Stimulated activated CD8-positive, alpha-beta memory T cell treated with anti-CD3 and anti-CD28 coated beads, Interleukin-4, amount 100 ng/mL, for 24 hours (primary cell): ENCODE data around the gene PRR5.

ENCODE experiments used
- DNase-seq: peaks from one replicate; pipeline ENCODE4 v3.0.0-alpha.2; 2020; ENCODE audit warnings: low read depth

The PRR5 gene

DNA sequence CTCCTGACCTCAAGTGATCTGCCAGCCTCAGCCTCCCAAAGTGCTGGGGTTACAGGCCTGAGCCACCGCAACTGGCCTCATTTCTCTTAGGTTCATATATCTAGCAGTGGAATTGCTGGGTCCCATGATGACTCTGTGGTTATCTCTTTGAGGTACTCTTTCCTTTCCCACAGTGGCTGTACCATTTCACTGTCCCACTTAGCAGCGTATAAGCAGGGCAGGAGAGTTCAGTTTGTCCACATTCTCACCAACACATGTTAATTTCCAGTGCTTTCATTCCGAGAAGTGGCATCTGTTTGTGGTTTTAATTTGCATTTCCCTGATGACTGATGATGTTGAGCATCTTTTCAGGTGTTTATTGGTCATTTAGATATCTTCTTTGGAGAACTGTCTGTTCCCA, 16.4 kb downstream of the PRR5 start:
- DNase-seq = no peak

DNA sequence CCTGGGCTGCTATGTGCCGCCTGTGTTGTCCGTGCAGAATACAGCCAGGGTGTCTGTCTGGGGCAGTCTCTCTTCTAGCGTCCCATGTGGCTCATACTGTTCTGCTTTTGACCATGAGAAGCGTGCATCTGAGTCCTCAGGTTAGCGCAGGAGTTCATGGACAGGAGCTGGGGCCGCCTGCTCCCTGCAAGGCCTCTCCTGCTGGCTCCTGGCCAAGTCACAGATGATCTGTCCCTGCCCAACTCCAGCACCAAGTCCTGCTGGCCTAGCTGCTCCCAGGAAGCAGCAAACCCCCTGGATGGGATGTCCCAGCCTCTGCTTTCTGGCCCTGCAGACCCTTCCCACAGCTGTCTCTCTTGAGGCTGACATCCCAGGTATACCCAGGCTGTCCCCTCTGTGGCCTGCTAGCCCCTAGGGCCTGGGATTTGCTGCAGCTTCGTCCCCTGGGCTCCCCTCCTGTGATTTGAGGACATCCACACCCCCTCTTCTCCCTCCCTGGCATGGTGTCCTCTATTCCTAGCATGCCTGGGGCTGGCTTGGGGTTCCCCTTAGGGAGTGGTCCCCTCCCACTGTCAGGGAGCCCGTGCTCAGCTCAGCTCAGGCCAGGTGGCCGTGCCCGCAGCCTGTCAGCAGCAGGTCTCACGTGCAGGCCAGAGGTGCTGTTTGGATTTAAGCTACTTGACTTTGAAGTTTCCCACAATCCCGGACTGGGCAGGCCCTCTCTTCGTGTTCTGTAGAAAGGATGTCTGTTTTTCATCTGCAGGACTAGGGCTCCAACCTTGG, 17.8 kb downstream of the PRR5 start:
- DNase-seq = no peak

DNA sequence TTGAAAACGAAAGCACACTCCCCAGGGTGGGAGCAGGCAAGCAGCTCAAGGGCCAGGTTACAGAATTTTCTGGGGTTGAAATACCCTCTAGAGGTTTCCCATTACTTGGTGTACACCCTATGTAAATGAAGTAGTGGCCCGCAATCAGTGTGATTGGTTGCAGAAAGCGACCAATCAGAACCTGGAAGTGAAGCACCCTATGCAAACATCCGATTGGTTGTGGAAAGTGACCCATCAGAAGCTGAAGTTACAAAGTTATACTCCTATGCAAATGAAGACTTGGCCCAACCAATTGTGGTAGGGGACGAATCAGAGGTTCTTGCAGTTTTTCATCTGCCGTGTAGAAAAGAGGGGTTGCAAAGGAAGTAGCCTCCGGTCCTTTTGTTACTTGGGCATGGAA, 19.2 kb downstream of the PRR5 start:
- DNase-seq = no peak

DNA sequence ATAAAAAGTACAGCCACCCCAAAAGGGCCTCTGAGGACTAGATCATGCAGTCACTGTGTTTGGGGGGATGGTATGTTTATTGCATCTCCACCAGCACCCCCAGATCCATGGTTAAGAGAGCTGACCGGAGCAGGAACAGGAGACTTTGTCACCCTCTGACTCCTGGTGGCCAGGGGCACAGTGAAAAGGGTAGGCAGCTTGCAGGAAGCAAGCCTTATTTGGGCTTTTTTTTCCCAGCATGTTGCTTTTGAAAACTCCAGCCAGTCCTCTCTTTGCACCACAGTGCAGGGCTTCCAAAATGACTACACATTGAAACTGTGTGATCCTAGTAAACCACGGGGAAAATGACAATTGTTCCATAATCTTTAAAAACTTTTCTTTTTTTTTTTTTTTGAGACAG, 20.6 kb downstream of the PRR5 start:
- no peak for DNase-seq

DNA sequence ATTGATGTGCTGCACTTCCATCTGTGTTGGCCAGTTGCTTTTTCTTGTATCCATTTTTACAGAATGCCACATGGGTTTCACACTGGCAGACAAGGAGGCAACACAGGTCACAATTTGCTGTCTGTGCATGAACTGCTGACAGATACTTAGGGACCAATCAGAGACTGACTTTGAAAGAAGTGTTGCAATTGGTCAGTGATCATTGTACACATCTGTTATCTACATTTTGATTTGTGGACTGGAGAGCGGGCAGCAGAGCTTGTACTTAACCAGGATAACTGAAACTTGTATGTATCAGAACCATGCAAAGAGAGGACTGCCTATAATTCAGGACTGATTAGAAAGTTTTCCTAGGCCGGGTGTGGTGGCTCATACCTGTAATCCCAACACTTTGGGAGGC, 21.8 kb downstream of the PRR5 start:
- DNase-seq = no peak

DNA sequence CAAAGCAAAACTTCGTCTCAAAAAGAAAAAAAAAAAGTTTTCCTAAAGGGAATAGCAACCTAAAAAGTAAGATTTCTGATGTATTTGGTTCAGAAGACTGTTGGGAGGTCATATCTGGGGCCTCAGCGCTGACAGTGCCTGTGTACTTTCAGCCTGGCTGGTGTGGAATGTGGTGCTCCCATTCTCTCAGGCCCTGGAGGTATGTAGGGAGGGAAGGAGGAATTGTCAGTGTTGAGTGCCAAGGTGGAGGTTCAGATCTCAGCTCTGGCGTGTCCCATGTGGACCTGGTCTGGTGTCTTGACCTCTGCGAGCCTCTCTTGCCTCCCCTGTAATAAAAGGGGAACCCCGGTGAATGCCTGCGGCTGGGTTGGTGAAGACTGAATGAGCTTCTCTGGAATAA, 22.4 kb downstream of the PRR5 start:
- DNase-seq = no peak

DNA sequence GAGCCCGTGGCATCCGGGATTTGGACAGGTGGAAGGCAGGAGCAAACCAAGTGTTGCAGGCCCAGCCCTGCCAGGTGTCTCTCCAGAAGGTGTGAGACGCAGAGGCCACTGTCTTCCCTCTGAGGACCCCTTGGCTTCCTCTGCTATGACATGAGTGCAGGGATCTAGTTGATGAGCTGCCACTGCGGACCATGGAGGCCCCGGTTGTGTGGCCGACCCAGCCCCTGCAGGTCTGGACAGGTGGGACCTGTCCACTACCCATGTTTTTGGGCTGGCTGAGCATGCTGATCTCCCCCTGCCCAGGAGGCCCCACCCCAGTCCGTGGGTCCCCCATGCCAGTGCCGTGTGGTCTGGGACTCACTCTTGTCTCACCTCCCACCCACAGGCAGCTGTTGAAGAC, 22.9 kb downstream of the PRR5 start:
- no peak for DNase-seq

DNA sequence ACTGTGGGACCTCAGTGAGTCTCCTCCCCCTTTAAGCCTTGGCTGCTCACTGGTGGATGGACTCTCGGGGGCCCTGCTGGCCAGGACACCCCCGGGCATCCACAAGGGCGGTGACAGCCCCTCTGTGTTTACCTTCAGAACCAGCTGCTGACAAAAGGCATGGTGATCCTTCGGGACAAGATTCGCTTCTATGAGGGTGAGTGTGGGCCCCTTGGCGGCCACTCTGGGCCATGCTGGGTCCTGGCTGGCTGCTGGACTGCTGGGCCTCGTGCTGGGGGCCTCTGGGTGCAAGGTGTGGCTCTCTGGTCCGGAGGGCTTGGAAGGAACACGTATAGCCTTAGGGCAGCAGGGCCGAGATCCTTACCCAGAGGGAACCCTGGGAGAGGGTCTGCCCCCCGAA, 24.4 kb downstream of the PRR5 start:
- DNase-seq = no peak

DNA sequence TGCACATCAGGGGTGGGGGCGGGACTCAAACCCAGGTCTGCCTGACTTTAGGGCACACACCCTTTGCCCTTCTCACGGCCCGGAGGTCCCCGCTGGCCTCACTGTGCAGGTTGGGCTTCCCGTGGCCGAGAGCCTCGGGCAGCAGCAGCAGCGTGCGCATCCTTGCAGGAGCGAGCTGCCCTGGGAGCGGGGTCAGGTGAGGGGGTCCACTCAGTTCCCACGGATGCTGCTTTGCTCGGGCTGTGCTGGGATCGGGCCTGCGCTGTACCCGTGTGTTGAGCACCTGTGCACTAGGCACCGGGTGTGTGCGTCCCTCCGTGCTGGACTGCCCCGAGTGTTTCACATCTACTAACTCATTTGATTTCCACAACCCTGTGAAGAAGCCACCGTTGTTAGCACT, 25.1 kb downstream of the PRR5 start:
- DNase-seq = no peak

DNA sequence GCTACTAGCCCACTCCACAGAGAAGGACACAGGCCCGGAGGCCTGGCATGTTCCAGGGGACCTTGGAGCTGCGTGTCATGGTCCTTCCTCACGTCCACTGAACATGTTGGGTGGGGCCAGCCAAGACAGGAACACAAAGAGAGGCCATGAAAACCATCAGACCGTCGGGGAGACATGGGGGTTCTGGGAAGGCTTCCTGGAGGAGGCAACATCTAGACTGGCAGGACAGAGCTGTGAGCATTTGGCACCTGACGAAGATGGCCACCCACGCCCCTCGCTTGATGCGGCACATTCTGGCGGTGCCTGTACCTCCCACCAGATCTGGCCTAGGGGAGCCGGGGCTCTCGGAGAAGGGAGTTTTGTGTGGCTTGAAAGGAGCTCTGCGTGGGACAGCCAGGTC, 25.7 kb downstream of the PRR5 start:
- no peak for DNase-seq

DNA sequence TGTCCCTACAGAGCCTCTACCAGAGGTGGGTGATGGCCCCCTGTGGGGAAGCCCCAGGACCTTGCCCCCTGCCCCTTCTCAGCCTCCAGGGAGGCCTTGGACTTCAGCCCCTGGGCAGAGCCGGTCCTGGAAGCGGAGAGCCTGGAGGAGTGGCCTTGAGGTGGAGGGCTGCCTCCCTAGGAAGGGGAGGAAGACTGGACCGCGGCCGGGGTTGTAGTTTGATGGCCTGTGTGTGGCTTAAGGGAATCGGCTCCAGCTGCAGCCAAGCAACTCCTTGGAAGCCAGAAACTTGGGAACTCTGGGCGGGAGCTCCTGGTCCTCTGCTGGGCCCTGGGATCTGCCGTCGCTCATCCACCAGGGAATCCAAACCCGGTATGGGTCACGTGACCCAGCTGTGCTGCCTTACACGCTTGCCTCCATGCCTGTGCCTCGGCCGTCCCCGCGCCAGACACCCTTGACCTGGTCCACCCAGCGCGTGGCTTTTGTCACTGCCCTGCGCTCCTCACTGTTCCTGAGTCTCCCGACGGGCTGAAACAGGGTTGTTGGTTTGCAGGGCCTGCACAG, 26.8 kb downstream of the PRR5 start:
- DNase-seq = no peak

DNA sequence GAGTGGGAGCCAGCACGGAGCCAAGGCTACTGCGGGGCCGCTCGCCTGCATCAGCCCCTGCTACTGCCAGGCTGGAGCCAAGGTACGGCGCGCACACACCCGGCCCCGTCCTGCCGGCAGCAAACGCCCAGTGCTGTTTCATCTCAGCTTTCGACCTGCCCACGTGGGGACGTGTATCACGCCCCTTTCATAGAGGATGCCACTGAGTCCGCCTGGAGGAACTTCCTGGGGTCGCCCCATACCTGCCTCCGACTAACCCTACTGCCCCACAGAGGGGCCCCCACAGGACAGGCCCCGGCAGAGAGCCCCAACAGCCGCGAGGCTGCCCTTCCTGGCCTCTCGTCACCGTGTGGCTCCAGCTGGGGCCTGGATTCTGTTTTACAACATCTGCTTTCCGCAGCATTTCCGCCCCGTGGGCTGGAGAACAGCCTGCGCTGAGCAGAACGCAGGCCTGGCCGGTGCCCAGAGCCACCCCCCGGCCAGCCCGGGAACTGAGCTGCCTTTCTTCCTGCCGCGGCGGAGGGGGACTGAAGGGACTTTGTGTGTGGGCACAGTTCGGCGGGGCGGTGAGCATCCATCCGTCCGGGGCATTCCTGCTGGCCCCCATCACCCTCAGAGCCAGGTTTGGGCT, 27.5 kb downstream of the PRR5 start:
- no peak for DNase-seq

DNA sequence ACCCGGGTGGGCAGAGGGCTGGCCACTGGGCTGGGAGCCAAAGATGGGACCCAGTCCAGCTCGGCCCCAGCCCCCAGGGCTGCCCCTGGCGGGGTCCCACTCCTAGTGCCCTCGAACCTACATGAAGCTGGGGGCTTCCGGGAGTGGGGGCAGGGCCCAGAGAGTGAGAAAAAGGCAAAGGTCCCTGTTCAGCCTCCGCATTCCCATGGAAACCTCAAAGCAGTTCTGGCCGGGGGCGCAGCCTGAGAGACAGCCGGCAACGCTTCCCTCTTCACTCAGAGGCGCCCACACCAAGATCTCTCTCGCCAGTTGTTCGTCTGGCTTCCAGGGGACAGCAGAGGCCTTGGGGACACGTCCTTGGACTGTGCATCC, 28.0 kb downstream of the PRR5 start:
- DNase-seq = no peak

DNA sequence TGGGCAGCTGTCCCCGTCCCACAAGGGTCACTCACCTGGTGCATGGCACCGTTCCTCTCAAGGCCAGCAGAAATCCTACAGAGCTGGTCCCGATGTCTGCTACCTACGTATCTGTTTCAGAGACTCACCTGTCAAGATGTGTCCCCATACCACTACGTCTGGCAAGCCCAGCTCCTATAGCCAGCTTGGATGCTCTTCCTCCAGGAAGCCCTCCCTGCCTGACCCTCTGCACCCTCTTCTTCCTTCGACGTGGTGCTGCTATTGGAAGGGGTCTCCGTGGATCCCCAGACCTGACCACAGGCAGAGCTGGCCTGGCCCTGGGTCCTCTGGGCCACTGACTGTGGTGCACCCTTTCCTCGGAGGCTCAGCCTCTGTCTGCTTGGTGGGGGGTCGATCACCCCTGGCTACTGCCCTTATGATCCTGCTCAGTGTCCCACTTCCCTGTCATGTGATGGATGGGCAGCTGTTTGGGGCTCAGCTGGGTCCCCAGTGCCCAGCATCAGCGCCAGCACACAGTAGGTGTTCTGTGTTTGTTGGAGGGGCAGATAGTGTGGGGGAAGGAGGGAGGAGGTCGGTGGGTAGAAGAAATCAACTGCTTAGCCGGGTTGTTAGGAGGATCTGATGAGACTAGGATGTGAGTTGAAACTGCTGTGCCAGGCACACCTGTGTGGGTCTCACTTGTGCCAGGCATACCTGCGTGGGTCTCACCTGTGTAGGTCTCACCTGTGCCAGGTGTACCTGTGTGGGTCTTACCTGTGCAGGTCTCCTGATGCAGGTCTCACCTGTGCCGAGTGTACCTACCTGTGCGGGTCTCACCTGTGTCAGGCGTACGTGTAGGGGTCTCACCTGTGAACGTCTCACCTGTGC, 28.7 kb downstream of the PRR5 start:
- DNase-seq = no peak

DNA sequence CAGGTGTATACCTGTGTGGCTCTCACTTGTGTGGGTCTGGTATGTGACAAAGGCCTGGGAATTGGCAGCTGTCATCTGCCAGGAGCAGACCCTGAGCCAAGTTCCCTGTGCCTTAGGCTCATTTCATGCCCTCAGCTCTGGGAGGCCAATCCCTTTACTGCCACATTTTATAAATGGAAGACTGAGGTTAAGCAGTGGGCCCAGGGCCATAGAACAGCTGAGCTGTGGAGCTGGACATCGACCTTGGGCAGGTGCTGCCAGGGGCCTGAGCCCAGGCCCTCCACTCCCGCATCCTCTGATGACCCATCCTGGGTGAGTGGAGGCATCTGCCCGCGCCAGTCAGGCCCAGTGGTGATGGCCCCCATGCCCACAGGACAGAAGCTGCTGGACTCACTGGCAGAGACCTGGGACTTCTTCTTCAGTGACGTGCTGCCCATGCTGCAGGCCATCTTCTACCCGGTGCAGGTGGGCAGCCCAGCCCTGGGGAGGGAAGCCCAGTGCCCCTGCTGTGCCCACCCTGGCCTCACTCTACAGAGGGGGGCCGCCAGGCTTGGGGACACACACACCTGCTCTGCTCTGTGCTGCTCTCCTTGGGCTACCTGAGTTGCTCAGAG, 29.5 kb downstream of the PRR5 start:
- no peak for DNase-seq

DNA sequence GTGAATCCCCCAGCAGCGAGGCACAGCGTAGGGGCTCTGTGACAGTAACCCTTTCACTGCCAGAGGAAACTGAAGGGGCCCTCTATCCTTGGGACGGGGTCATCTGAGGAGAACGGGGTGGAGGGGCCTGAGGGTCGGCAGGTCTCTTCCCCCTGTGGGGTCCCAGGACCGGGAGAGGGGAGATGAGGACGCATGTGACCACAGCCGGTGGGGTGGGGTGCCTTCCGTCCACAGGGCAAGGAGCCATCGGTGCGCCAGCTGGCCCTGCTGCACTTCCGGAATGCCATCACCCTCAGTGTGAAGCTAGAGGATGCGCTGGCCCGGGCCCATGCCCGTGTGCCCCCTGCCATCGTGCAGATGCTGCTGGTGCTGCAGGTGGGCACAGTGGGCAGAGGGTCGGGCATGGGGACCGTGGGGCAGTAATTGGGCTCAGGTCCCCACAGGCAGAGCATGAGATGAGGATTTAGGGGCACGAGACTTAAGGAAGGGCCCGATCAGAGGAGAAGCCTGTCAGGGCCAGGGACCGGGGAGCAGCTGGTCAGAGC, 30.1 kb downstream of the PRR5 start:
- DNase-seq = no peak

DNA sequence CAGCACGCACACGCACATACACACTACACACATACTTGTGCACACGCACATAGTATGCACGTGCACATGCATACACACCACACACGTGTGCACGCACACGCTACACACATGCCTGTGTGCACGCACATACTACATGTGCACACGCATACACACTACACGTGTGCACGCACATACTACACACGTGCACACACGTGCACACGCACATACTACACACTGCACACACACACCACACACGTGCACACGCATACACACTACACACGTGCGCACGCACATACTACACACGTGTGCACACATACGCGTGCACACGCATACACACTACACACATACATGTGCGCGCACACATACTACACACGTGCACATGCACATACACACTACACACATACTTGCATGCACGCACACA, 30.7 kb downstream of the PRR5 start:
- no peak for DNase-seq

DNA sequence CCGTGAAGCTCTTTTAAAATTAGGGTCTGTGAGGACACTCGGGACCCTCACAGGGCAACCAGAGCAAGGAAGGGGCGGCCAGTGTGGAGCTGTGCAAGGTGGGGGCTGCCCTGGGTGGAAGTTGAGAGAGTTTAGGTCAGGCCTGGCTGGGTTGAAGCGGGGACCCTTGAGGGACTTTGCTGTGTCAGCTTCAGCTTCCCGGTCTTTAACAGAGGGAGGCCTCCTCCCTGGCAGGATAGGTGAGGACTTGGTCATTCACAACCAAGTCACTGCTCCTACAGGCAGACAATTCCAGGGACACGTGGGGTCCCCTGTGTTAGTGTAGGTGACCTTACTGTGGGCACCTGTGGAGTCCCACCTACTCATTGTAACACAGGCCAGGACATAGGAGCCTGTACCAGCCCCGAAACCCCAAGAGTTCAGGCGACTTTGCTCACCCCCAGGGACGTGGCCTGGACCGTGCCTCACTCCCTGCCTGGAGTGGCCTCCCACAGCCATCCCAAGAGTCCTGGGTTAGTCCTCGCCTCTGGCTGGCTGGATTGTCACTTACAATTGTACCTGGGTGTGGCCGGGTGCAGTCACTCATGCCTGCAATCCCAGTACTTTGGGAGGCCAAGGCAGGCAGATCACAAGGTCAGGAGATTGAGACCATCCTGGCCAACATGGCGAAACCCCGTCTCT, 31.6 kb downstream of the PRR5 start:
- DNase-seq = no peak

DNA sequence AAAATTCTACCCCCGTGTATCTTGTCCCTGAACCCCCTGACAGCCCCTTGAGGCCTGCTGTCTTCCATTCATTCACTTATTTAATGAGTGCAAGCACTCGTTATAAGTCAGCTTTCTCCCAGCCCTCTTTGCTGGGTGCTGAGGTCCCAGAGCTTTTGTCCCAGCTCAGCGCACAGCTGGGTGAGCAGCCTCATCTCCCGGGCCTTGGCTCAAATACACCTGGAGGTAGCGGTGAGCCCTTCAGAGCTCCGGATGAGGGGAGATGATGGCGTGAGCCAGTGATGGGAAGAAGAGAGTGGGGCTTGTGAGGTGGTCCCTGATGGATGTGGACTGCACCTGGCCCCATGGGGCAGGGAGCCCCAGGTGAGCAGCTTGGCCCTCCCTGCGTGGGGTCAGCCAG, 32.3 kb downstream of the PRR5 start:
- DNase-seq = no peak

DNA sequence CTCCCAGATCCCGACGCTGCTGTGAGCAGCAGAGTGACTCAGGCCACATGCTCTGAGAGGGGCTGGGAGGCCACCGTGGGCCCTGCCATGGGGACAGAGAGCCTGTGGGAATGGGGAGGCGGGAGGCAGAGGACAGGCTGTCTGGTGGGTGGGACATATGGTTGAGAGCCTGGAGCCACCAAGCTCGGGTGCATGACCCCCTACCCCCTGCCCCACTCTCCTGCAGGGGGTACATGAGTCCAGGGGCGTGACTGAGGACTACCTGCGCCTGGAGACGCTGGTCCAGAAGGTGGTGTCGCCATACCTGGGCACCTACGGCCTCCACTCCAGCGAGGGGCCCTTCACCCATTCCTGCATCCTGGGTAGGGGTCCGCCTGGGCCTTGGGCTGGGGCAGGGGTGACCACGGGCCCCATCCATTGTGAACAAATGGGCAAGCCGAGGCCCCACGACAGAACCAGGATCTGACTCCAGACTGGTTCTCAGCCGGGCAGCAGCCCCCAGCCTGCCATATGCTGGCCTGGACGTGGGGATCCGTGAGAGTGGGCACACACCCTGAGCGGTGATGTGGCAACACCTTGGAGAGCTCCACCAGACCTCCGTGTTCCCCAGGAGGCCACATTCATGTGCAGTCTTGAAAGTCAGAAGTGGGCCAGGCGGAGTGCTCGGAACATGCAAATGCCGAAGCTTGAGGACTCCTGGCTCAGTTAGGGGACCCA, 33.0 kb downstream of the PRR5 start:
- no peak for DNase-seq
